Mesenchymal stem cell (in vitro differentiated cells and primary cell): ENCODE measurements around the gene NAPSA.

Experiments
- DNase-seq: peaks from one replicate; pipeline ENCODE4 v3.0.0-alpha.2; 2013
- H2AFZ ChIP-seq: one replicate; pipeline ENCODE4 v1.6.1; 2013; ENCODE audit warnings: low read depth, mild to moderate bottlenecking, control low read depth, inconsistent platforms, low read length, moderate library complexity
- H2AK5ac ChIP-seq: 2 replicates; pipeline ENCODE4 v1.6.1; 2013; ENCODE audit warnings: low read length, moderate library complexity, mild to moderate bottlenecking, inconsistent platforms; ENCODE audit not compliant: severe bottlenecking
- H2BK120ac ChIP-seq: one replicate; pipeline ENCODE4 v1.6.1; 2013; ENCODE audit warnings: low read depth, mild to moderate bottlenecking, inconsistent platforms, low read length, moderate library complexity
- H2BK12ac ChIP-seq, 2 experiments: one replicate each; pipeline ENCODE4 v1.6.1; 2013; ENCODE audit warnings: inconsistent platforms in 2 of 2, low read length in 2 of 2, mild to moderate bottlenecking in 2 of 2, moderate library complexity in 2 of 2, control low read depth in 1 of 2
- H2BK15ac ChIP-seq: one replicate; pipeline ENCODE4 v1.6.1; 2013; ENCODE audit warnings: mild to moderate bottlenecking, low read depth, inconsistent platforms; ENCODE audit not compliant: poor library complexity, severe bottlenecking
- H2BK5ac ChIP-seq: 2 replicates; pipeline ENCODE4 v1.6.1; 2013; ENCODE audit warnings: low read depth, mild to moderate bottlenecking, low read length, control low read depth, inconsistent platforms; ENCODE audit not compliant: poor library complexity, severe bottlenecking
- H3K14ac ChIP-seq, 2 experiments: one replicate each; pipeline ENCODE4 v1.6.1; 2013; ENCODE audit warnings: inconsistent platforms in 2 of 2, low read length in 2 of 2, control low read depth in 1 of 2, mild to moderate bottlenecking in 1 of 2, moderate library complexity in 1 of 2
- H3K18ac ChIP-seq, 2 experiments: one replicate each; pipeline ENCODE4 v1.6.1; 2013; ENCODE audit warnings: inconsistent platforms in 2 of 2, low read length in 2 of 2, control low read depth in 1 of 2, low read depth in 1 of 2, mild to moderate bottlenecking in 1 of 2
- H3K23ac ChIP-seq, 2 experiments: one replicate each; pipeline ENCODE4 v1.6.1; 2013; ENCODE audit warnings: inconsistent platforms in 2 of 2, low read length in 2 of 2, mild to moderate bottlenecking in 2 of 2, moderate library complexity in 2 of 2, control low read depth in 1 of 2
- H3K27ac ChIP-seq: 2 replicates; pipeline ENCODE4 v1.5.1; 2013; ENCODE audit warnings: mild to moderate bottlenecking, moderate library complexity, low read length, control low read depth, inconsistent platforms; ENCODE audit not compliant: poor library complexity, severe bottlenecking
- H3K27me3 ChIP-seq, 2 experiments: 2 replicates each; pipeline versions ENCODE4 v1.6.1 to v1.7.0; 2013; ENCODE audit warnings: low read length in 2 of 2, mild to moderate bottlenecking in 2 of 2, moderate library complexity in 2 of 2, control low read depth in 1 of 2, inconsistent platforms in 1 of 2; ENCODE audit not compliant: control insufficient read depth in 1 of 2, insufficient read depth in 1 of 2
- H3K36me3 ChIP-seq, 2 experiments: 2 replicates each; pipeline versions ENCODE4 v1.6.1 to v1.7.0; 2013; ENCODE audit warnings: low read length in 2 of 2, control low read depth in 1 of 2, inconsistent platforms in 1 of 2, low read depth in 1 of 2, mild to moderate bottlenecking in 1 of 2; ENCODE audit not compliant: insufficient read depth in 2 of 2, control insufficient read depth in 1 of 2
- H3K4ac ChIP-seq, 2 experiments: one replicate each; pipeline ENCODE4 v1.6.1; 2013; ENCODE audit warnings: inconsistent platforms in 2 of 2, low read length in 2 of 2, mild to moderate bottlenecking in 2 of 2, moderate library complexity in 2 of 2, control low read depth in 1 of 2, low read depth in 1 of 2
- H3K4me1 ChIP-seq: 2 replicates; pipeline ENCODE4 v1.6.1; 2013; ENCODE audit warnings: low read depth, low read length, control low read depth; ENCODE audit not compliant: control insufficient read depth, insufficient read depth
- H3K4me2 ChIP-seq: 2 replicates; pipeline ENCODE4 v1.6.1; 2013; ENCODE audit warnings: low read length, mild to moderate bottlenecking, inconsistent platforms; ENCODE audit not compliant: poor library complexity, severe bottlenecking
- H3K4me3 ChIP-seq, 2 experiments: 2 replicates each; pipeline versions ENCODE4 v1.5.1 to v1.7.0; 2013; ENCODE audit warnings: low read length in 2 of 2, mild to moderate bottlenecking in 2 of 2, control low read depth in 1 of 2, low read depth in 1 of 2; ENCODE audit not compliant: insufficient read depth in 1 of 2
- H3K79me1 ChIP-seq: replicated peaks from 2 replicates; pipeline ENCODE4 v1.6.1; 2013; ENCODE audit warnings: mild to moderate bottlenecking, control low read depth, low read length, inconsistent platforms; ENCODE audit not compliant: poor library complexity, severe bottlenecking
- H3K9ac ChIP-seq: 2 replicates; pipeline ENCODE4 v1.7.0; 2013; ENCODE audit warnings: mild to moderate bottlenecking, low read length, moderate library complexity
- H3K9me3 ChIP-seq: 2 replicates; pipeline ENCODE4 v1.7.0; 2013; ENCODE audit warnings: mild to moderate bottlenecking, low read length; ENCODE audit not compliant: control insufficient read depth
- H4K8ac ChIP-seq: one replicate; pipeline ENCODE4 v1.6.1; 2013; ENCODE audit warnings: inconsistent platforms, mild to moderate bottlenecking, low read length, moderate library complexity
- H4K91ac ChIP-seq: one replicate; pipeline ENCODE4 v1.6.1; 2013; ENCODE audit warnings: mild to moderate bottlenecking, low read length, inconsistent platforms
- WGBS: methylation state at CpG from one replicate; pipeline ENCODE4 v1.1.7; 2013; ENCODE audit warnings: mixed read lengths; 5-methylcytosine and 5-hydroxymethylcytosine counted together

The NAPSA gene

DNA sequence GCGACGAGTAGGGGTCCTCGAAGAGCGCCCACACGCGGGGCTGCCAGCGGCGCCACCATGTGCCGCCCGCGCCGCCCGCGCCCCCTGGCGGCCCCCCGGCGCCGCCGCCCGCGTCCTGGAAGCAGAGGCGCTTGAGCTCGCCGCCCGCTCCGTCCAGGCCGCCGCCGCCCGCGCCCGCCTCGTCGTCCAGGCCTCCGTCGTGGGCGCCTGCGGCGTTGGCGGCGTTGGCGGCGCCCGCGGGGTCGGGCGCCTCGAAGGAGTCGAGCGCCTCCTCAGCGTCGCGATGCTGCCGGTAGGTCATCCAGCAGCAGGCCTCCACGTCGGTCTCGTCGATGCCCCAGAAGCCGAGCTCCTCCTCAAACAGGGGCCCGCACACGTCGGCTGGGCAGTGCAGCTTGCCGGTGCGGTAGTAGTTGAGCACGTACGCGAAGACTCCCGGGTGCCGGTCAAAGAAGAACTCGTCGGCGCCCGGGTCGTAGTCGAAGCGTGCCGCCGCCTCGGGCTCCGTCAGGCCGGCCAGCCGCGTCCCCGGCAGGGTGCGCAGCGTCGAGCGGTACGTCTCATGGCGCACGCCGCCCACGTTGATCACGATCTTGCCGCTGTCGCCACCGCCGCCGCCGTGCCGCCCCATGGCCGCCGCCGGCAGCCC, 37.1 kb downstream of the NAPSA start:
- Histone ChIP-seq H4K8ac (no peak overlapping the region), H3K18ac (no peak overlapping the region), H2AFZ (no peak overlapping the region), H2BK120ac (no peak overlapping the region), H3K9ac (no peak overlapping the region), H3K4me2 (no peak overlapping the region), H3K36me3 (no peaks in the 10 kb centered on the region), H2BK5ac (no peak overlapping the region), H3K23ac (no peak overlapping the region), H2AK5ac (no peak overlapping the region), H3K27ac (no peak overlapping the region), H3K14ac (no peak overlapping the region), H3K9me3 (no peaks in the 10 kb centered on the region), H3K4me1 (peaks cover 4% of the 10 kb centered on the region), H3K4me3 (no peak overlapping the region), H3K27me3 (peaks cover 51 to 69% of the 10 kb centered on the region in 2 experiments), H4K91ac (no peak overlapping the region), H3K4ac (no peak overlapping the region), H2BK12ac (no peak overlapping the region), H3K79me1 (no peaks in the 10 kb centered on the region), H2BK15ac (no peak overlapping the region)
- DNase-seq, result no peak
- 2% methylated on average over 62 of the region's 104 CpGs for WGBS

- Histone ChIP-seq H3K27ac (no peak overlapping the region), H3K4ac (no peak overlapping the region), H3K23ac (no peak overlapping the region), H3K4me1 (peaks cover 4% of the 10 kb centered on the region), H2BK120ac (no peak overlapping the region), H2BK12ac (no peak overlapping the region), H3K4me3 (no peak overlapping the region), H3K9ac (no peak overlapping the region), H3K79me1 (no peaks in the 10 kb centered on the region), H3K27me3 (peaks cover 47 to 62% of the 10 kb centered on the region in 2 experiments), H3K9me3 (no peaks in the 10 kb centered on the region), H3K36me3 (no peaks in the 10 kb centered on the region), H2BK5ac (no peak overlapping the region), H3K4me2 (no peak overlapping the region), H2AK5ac (no peak overlapping the region), H2BK15ac (no peak overlapping the region), H3K18ac (no peak overlapping the region), H3K14ac (no peak overlapping the region), H2AFZ (no peak overlapping the region), H4K8ac (no peak overlapping the region), H4K91ac (no peak overlapping the region)
- DNase-seq, result no peak
- 58% methylated on average over 11 of the region's 20 CpGs for WGBS
Observed at GRCh38 chr19:50327461-50328223, 37.8 kb downstream of the NAPSA start.

GRCh38 chr19:50327013-50327412, 38.4 kb downstream of the NAPSA start:
- H4K91ac ChIP-seq, result no peak overlapping the region
- no peak overlapping the region for H3K14ac ChIP-seq
- no peak overlapping the region for H4K8ac ChIP-seq
- no peak overlapping the region for H3K27ac ChIP-seq
- H3K23ac ChIP-seq, result no peak overlapping the region
- peaks cover 40 to 56% of the 10 kb centered on the region in 2 experiments for H3K27me3 ChIP-seq
- 52% methylated on average over 3 of the region's 4 CpGs for WGBS
- H3K4ac ChIP-seq, result no peak overlapping the region
- H3K36me3 ChIP-seq, result no peaks in the 10 kb centered on the region
- H3K18ac ChIP-seq, result no peak overlapping the region
- H2BK15ac ChIP-seq, result no peak overlapping the region
- H2BK5ac ChIP-seq, result no peak overlapping the region
- H3K9ac ChIP-seq, result no peak overlapping the region
- H3K4me1 ChIP-seq, result peaks cover 4% of the 10 kb centered on the region
- H3K9me3 ChIP-seq, result no peaks in the 10 kb centered on the region
- no peak overlapping the region for H2BK120ac ChIP-seq
- no peak for DNase-seq
- H3K4me3 ChIP-seq, result no peak overlapping the region
- H2AFZ ChIP-seq, result no peak overlapping the region
- no peak overlapping the region for H3K4me2 ChIP-seq
- no peak overlapping the region for H2BK12ac ChIP-seq
- H3K79me1 ChIP-seq, result no peaks in the 10 kb centered on the region
- H2AK5ac ChIP-seq, result no peak overlapping the region

DNA sequence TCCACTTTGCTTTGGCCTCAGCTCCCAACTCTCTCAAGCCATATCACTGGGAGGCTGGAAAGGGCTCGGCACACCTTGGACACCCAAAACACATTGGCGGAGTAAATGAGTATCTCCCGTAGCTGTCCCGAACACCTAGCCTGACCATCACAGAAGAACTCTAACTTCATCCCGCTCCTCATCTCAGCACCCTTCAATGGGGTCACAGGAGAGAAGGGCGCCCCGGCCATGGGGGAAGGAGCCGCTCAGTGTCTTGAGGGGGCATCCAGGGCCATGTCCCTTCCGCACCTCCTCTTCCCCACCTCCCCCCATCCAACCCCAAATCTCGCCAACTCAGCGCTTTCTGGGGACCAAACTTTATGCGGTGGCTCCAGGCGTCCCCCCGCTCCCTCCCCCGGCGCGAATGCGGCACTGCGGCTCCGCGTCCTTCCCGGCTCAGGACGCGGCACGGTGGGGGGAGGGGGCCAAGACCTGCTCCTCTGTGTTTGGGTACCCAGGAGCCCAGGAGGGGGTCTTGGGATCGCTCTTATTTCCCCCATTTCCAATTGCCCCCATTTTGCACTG, 39.3 kb downstream of the NAPSA start:
- no peak for DNase-seq
- no peak overlapping the region for H4K8ac ChIP-seq
- H3K4ac ChIP-seq, result no peak overlapping the region
- no peak overlapping the region for H3K14ac ChIP-seq
- no peak overlapping the region for H2AFZ ChIP-seq
- no peaks in the 10 kb centered on the region for H3K9me3 ChIP-seq
- no peak overlapping the region for H3K9ac ChIP-seq
- no peak overlapping the region for H3K4me3 ChIP-seq
- H3K23ac ChIP-seq, result no peak overlapping the region
- no peak overlapping the region for H2BK120ac ChIP-seq
- no peak overlapping the region for H3K4me2 ChIP-seq
- no peaks in the 10 kb centered on the region for H3K79me1 ChIP-seq
- no peak overlapping the region for H4K91ac ChIP-seq
- no peak overlapping the region for H3K18ac ChIP-seq
- 7% methylated on average over 25 of the region's 26 CpGs for WGBS
- no peak overlapping the region for H3K27ac ChIP-seq
- H3K27me3 ChIP-seq, result peaks cover 36 to 48% of the 10 kb centered on the region in 2 experiments
- no peak overlapping the region for H2BK5ac ChIP-seq
- H2BK12ac ChIP-seq, result no peak overlapping the region
- no peak overlapping the region for H2AK5ac ChIP-seq
- H3K4me1 ChIP-seq, result peaks cover 4% of the 10 kb centered on the region
- H3K36me3 ChIP-seq, result no peaks in the 10 kb centered on the region
- no peak overlapping the region for H2BK15ac ChIP-seq
